Prostate gland (tissue), 2 donors: ENCODE measurements around the gene KRT71. TPM values are rescaled to one million over a fixed set of nuclear protein-coding genes. Genes with fewer than 3 reads are reported as not detected.

Experiments used
- DNase-seq: peaks from one replicate; pipeline ENCODE4 v3.0.0-alpha.2; 2019; ENCODE audit warnings: low spot score
- H3K27ac ChIP-seq, 2 donors: fragments of 200-600 bp; sonication (generic); 2 replicates each; pipeline ENCODE4 v1.5.1; 2017 to 2019
- H3K27me3 ChIP-seq: fragments of 200-600 bp; sonication (generic); replicated peaks from 2 replicates; pipeline ENCODE4 v1.5.1; 2019; ENCODE audit not compliant: insufficient read depth
- H3K36me3 ChIP-seq, 2 donors: fragments of 200-600 bp; sonication (generic); 1 replicate in 1 of 2; 2 replicates in 1 of 2; pipeline versions ENCODE4 v1.5.1 to v1.8.1; 2017 to 2019
- H3K4me1 ChIP-seq: fragments of 200-600 bp; sonication (generic); replicated peaks from 2 replicates; pipeline ENCODE4 v1.5.1; 2019
- H3K4me3 ChIP-seq, 2 donors: fragments of 200-600 bp; sonication (generic); 2 replicates each; pipeline ENCODE4 v1.5.1; 2017 to 2019
- H3K9me3 ChIP-seq: fragments of 200-600 bp; sonication (generic); 2 replicates; pipeline ENCODE4 v1.5.1; 2017
- CTCF ChIP-seq, 4 experiments: fragments of 200-600 bp in 2 of 4; fragments of 450-650 bp in 2 of 4; sonication (generic) in 2 of 4; IDR thresholded peaks; 1 replicate in 3 of 4; 2 replicates in 1 of 4; pipeline ENCODE4 v1.5.1; 2016 to 2019; ENCODE audit warnings: antibody characterized with exemption in 4 of 4, mild to moderate bottlenecking in 2 of 4, moderate library complexity in 2 of 4
- POLR2A ChIP-seq: fragments of 450-650 bp; IDR thresholded peaks from one replicate; pipeline ENCODE4 v1.6.1; 2016; ENCODE audit warnings: antibody characterized with exemption, mild to moderate bottlenecking
- POLR2AphosphoS5 ChIP-seq: sonication (generic); formaldehyde crosslinking; IDR thresholded peaks from one replicate; pipeline ENCODE4 v1.6.1; 2017; ENCODE audit warnings: antibody characterized with exemption
- WGBS: methylation state at CpG from one replicate; pipeline ENCODE4 v1.1.5; 2018; 5-methylcytosine and 5-hydroxymethylcytosine counted together
- intact Hi-C: fragments of 100-400 bp; cut with DNase I; formaldehyde crosslinking; loops from one replicate; pipeline ENCODE4 v1.14.2; 2022
- total RNA-seq, 2 donors: library from RNA; depleted of rRNA; stranded (reverse); fragments of >200 nt; gene quantifications; one replicate each; pipeline ENCODE4 v1.1.0, GENCODE V29; 2016

Gene KRT71
- total RNA-seq: not detected

GRCh38 chr12:52552681-52553195, at the start of gene KRT71:
KRT71 (minus strand) TSS chr12:52553145; CDS start chr12:52553077, 68 bp downstream.
- Histone ChIP-seq H3K36me3 (no peaks in the 10 kb centered on the region), H3K27ac (no peak within 1 kb of the TSS), H3K27me3 (no peaks in the 10 kb centered on the region), H3K9me3 (no peaks in the 10 kb centered on the region), H3K4me3 (no peak within 1 kb of the TSS), H3K4me1 (no peaks in the 10 kb centered on the region)
- TF ChIP-seq CTCF (IDR thresholded peaks at IDR 0.05) (no peak), POLR2AphosphoS5 (no peak), POLR2A (no peak)
- no peak for DNase-seq
- intact Hi-C loops: no loop called here
- 65% methylated on average over 8 of the region's 14 CpGs for WGBS

- Histone ChIP-seq H3K9me3 (no peaks in the 10 kb centered on the region), H3K27ac (no peak overlapping the region), H3K36me3 (no peaks in the 10 kb centered on the region), H3K4me3 (no peak overlapping the region), H3K4me1 (no peaks in the 10 kb centered on the region), H3K27me3 (peaks cover 16% of the 10 kb centered on the region)
- DNase-seq: no peak
- 86% methylated on average over 5 of the region's 5 CpGs for WGBS
- TF ChIP-seq POLR2AphosphoS5: no peak
- intact Hi-C loops: no loop called here
These were observed 49.6 kb upstream of the KRT71 start for GRCh38 chr12:52602552-52602951.

GRCh38 chr12:52601671-52602070, 48.7 kb upstream of the KRT71 start:
- 92% methylated on average over 4 of the region's 4 CpGs for WGBS
- Histone ChIP-seq H3K9me3 (no peaks in the 10 kb centered on the region), H3K4me3 (no peak overlapping the region), H3K36me3 (no peaks in the 10 kb centered on the region), H3K4me1 (no peaks in the 10 kb centered on the region), H3K27ac (no peak overlapping the region), H3K27me3 (peaks cover 16% of the 10 kb centered on the region)
- intact Hi-C loops: no loop called here
- DNase-seq: no peak
- no peak for TF ChIP-seq POLR2A
- no peak for TF ChIP-seq CTCF (IDR thresholded peaks at IDR 0.05)
- TF ChIP-seq POLR2AphosphoS5: no peak

- Histone ChIP-seq H3K27ac (no peak within 1 kb of the TSS), H3K4me1 (no peaks in the 10 kb centered on the region), H3K36me3 (no peaks in the 10 kb centered on the region), H3K9me3 (no peaks in the 10 kb centered on the region), H3K4me3 (no peak within 1 kb of the TSS), H3K27me3 (peaks cover 16% of the 10 kb centered on the region)
- DNase-seq: no peak
- 30% methylated on average over 48 of the region's 48 CpGs for WGBS
- TF ChIP-seq POLR2AphosphoS5 (no peak), POLR2A (no peak), CTCF (IDR thresholded peaks at IDR 0.05) (no peak)
- intact Hi-C loops: no loop called here
These were observed 48.1 kb upstream of the KRT71 start, which contains the start of gene KRT72 for GRCh38 chr12:52600941-52601481. KRT72 (minus strand) TSS chr12:52601463; CDS start chr12:52601452, 11 bp downstream.

GRCh38 chr12:52600475-52600874, 47.5 kb upstream of the KRT71 start:
- intact Hi-C loops: no loop called here
- Histone ChIP-seq H3K36me3 (no peaks in the 10 kb centered on the region), H3K4me1 (no peaks in the 10 kb centered on the region), H3K27me3 (peaks cover 16% of the 10 kb centered on the region), H3K27ac (no peak overlapping the region), H3K4me3 (no peak overlapping the region), H3K9me3 (no peaks in the 10 kb centered on the region)
- DNase-seq: no peak
- 89% methylated on average over 12 of the region's 12 CpGs for WGBS
- TF ChIP-seq POLR2A: no peak
- TF ChIP-seq POLR2AphosphoS5: no peak
- TF ChIP-seq CTCF (IDR thresholded peaks at IDR 0.05): no peak
